Glomerular visceral epithelial cell (primary cell): Measurements from ENCODE around the gene TTC31.
"Not testable (repeated sequence)": the region's sequence is repeated elsewhere in the genome, so short reads cannot be mapped to it uniquely, and the experiment has no call there.

Experiments used
- DNase-seq: peaks from one replicate; pipeline ENCODE4 v3.0.0-alpha.2; 2016; ENCODE audit errors: extremely low spot score

Gene TTC31

GRCh38 chr2:74457129-74457548, 25.7 kb upstream of the TTC31 start:
- DNase-seq: no peak

GRCh38 chr2:74457549-74458131, 25.2 kb upstream of the TTC31 start:
- peak; percentile 63 for DNase-seq

GRCh38 chr2:74458132-74458937, 24.5 kb upstream of the TTC31 start, which contains the start of gene WBP1:
Gene WBP1 (plus strand): TSS chr2:74458438. CDS start chr2:74458603, 165 bp downstream.
- DNase-seq: peak; percentile 100

GRCh38 chr2:74458938-74459363, 23.9 kb upstream of the TTC31 start:
- DNase-seq: no peak

- DNase-seq: not testable (repeated sequence)
Measured at GRCh38 chr2:74459503-74460118, 23.3 kb upstream of the TTC31 start.

GRCh38 chr2:74460187-74460586, 22.7 kb upstream of the TTC31 start:
- DNase-seq: not testable (repeated sequence)

- DNase-seq: no peak
Measured at GRCh38 chr2:74461187-74462053, 21.5 kb upstream of the TTC31 start.

GRCh38 chr2:74462054-74462785, 20.7 kb upstream of the TTC31 start:
- no peak for DNase-seq

- no peak for DNase-seq
Measured at GRCh38 chr2:74462786-74463105, 20.1 kb upstream of the TTC31 start.

GRCh38 chr2:74464406-74464805, 18.5 kb upstream of the TTC31 start:
- no peak for DNase-seq

GRCh38 chr2:74470742-74471141, 12.1 kb upstream of the TTC31 start:
- not testable (repeated sequence) for DNase-seq

GRCh38 chr2:74471332-74472065, 11.4 kb upstream of the TTC31 start:
- no peak for DNase-seq

GRCh38 chr2:74472086-74472944, 10.6 kb upstream of the TTC31 start, which contains the start of gene MRPL53:
Gene MRPL53 (minus strand): TSS chr2:74472680. CDS start chr2:74472660, 20 bp downstream.
- peak; percentile 92 for DNase-seq

GRCh38 chr2:74472945-74473258, 10.0 kb upstream of the TTC31 start:
- no peak for DNase-seq

GRCh38 chr2:74474481-74474880, 8.4 kb upstream of the TTC31 start:
- no peak for DNase-seq

GRCh38 chr2:74474899-74475298, 8.0 kb upstream of the TTC31 start:
- DNase-seq: no peak

- no peak for DNase-seq
Measured at GRCh38 chr2:74481431-74481830, 1.4 kb upstream of the TTC31 start.

GRCh38 chr2:74481961-74482800, 700 bp upstream of the TTC31 start:
- DNase-seq: no peak
